Ovary (tissue), 3 donors: ENCODE data around the gene TBC1D8.

Experiments
- EP300 ChIP-seq: sonication (generic); formaldehyde crosslinking; IDR thresholded peaks from one replicate; pipeline ENCODE4 v1.6.1; 2017; ENCODE audit warnings: antibody characterized with exemption
- POLR2A ChIP-seq: fragments of 450-650 bp; IDR thresholded peaks from one replicate; pipeline ENCODE4 v1.6.1; 2017; ENCODE audit warnings: antibody characterized with exemption, mild to moderate bottlenecking, moderate library complexity
- TF ChIP-seq, protein P1 (sequence below), 3 donors: fragments of 450-650 bp in 2 of 3; fragments of 200-600 bp in 1 of 3; IDR thresholded peaks; one replicate each; pipeline versions ENCODE4 v1.5.1 to v1.8.0; 2016 to 2022; ENCODE audit warnings: antibody characterized with exemption in 3 of 3, mild to moderate bottlenecking in 1 of 3
- donor health status: DM: no; HTN: no; CAD: no.

GRCh38 chr2:100991404-100991773 lies 159.8 kb downstream of the TBC1D8 start:
- TF ChIP-seq, protein P1, sequence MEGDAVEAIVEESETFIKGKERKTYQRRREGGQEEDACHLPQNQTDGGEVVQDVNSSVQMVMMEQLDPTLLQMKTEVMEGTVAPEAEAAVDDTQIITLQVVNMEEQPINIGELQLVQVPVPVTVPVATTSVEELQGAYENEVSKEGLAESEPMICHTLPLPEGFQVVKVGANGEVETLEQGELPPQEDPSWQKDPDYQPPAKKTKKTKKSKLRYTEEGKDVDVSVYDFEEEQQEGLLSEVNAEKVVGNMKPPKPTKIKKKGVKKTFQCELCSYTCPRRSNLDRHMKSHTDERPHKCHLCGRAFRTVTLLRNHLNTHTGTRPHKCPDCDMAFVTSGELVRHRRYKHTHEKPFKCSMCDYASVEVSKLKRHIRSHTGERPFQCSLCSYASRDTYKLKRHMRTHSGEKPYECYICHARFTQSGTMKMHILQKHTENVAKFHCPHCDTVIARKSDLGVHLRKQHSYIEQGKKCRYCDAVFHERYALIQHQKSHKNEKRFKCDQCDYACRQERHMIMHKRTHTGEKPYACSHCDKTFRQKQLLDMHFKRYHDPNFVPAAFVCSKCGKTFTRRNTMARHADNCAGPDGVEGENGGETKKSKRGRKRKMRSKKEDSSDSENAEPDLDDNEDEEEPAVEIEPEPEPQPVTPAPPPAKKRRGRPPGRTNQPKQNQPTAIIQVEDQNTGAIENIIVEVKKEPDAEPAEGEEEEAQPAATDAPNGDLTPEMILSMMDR (IDR thresholded peaks at IDR 0.05): no peak
- no peak for TF ChIP-seq POLR2A
- TF ChIP-seq EP300: no peak
